Breast epithelium (tissue), 4 donors: Measurements from ENCODE around the gene TMEM169. TPM values are rescaled to one million over a fixed set of nuclear protein-coding genes. Genes with fewer than 3 reads are reported as not detected.

Experiments used
- DNase-seq, 2 donors: peaks; one replicate each; pipeline ENCODE4 v3.0.0-alpha.2; 2019; ENCODE audit warnings: low spot score in 2 of 2
- H3K27ac ChIP-seq, 2 donors: fragments of 200-600 bp; sonication (generic) in 1 of 2; one replicate each; pipeline ENCODE4 v1.5.1; 2016 to 2019; ENCODE audit warnings: mild to moderate bottlenecking in 1 of 2
- H3K27me3 ChIP-seq, 2 donors: fragments of 200-600 bp; sonication (generic) in 1 of 2; one replicate each; pipeline versions ENCODE4 v1.5.1 to v1.6.0; 2017 to 2019; ENCODE audit warnings: control low read depth in 1 of 2, mild to moderate bottlenecking in 1 of 2
- H3K36me3 ChIP-seq: fragments of 200-600 bp; one replicate; pipeline ENCODE4 v1.5.1; 2019
- H3K4me1 ChIP-seq, 2 donors: fragments of 200-600 bp; sonication (generic); one replicate each; pipeline ENCODE4 v1.5.1; 2016 to 2019; ENCODE audit warnings: control low read depth in 1 of 2
- H3K4me3 ChIP-seq, 3 donors: fragments of 200-600 bp; sonication (generic); 1 replicate in 2 of 3; 2 replicates in 1 of 3; pipeline ENCODE4 v1.5.1; 2016 to 2019; ENCODE audit warnings: mild to moderate bottlenecking in 3 of 3, moderate library complexity in 2 of 3
- H3K9me3 ChIP-seq, 2 donors: fragments of 200-600 bp; sonication (generic) in 1 of 2; one replicate each; pipeline ENCODE4 v1.5.1; 2016 to 2019; ENCODE audit warnings: control low read depth in 1 of 2
- CTCF ChIP-seq, 3 donors: fragments of 450-650 bp; IDR thresholded peaks; one replicate each; pipeline ENCODE4 v1.5.1; 2016 to 2017; ENCODE audit warnings: antibody characterized with exemption in 3 of 3, mild to moderate bottlenecking in 3 of 3, moderate library complexity in 3 of 3
- POLR2A ChIP-seq: fragments of 450-650 bp; IDR thresholded peaks from one replicate; pipeline ENCODE4 v1.6.1; 2016; ENCODE audit warnings: antibody characterized with exemption, mild to moderate bottlenecking, moderate library complexity
- POLR2AphosphoS5 ChIP-seq, 3 donors: sonication (generic); formaldehyde crosslinking; IDR thresholded peaks; one replicate each; pipeline ENCODE4 v1.6.1; 2017; ENCODE audit warnings: antibody characterized with exemption in 3 of 3
- intact Hi-C: fragments of 100-400 bp; cut with DNase I; formaldehyde crosslinking; loops from one replicate; pipeline ENCODE4 v1.15.1; 2023; ENCODE audit warnings: low total_unique reads
- total RNA-seq, 3 donors: library from RNA; depleted of rRNA; stranded (reverse); fragments of >200 nt; gene quantifications; one replicate each; pipeline ENCODE4 v1.1.0, GENCODE V29; 2016

Gene TMEM169
- total RNA-seq, 3 donors from 2014 or later: 0.29 to 1.3 TPM; not detected in 1

- H3K4me1 ChIP-seq: no peaks in the 10 kb centered on the region
- no peak overlapping the region for H3K27ac ChIP-seq
- intact Hi-C loops: no loop called here
- H3K36me3 ChIP-seq: peaks cover 7% of the 10 kb centered on the region
- TF ChIP-seq CTCF (IDR thresholded peaks at IDR 0.05): no peak
- no peak for TF ChIP-seq POLR2A
- TF ChIP-seq POLR2AphosphoS5 (IDR thresholded peaks at IDR 0.05): no peak
- no peak overlapping the region for H3K4me3 ChIP-seq
- no peak for DNase-seq
- H3K9me3 ChIP-seq: no peaks in the 10 kb centered on the region
- H3K27me3 ChIP-seq: no peaks in the 10 kb centered on the region
These were observed 69.8 kb downstream of the TMEM169 start for GRCh38 chr2:216151313-216152025.

Other genes with a start within 250 kb of the TMEM169 start
- gene MREG, start 68.4 kb upstream of the TMEM169 start, total RNA-seq: 10 to 100 TPM in 2 of 3 donors, 1 to 10 TPM in 1; 3.8 to 30.1 (median 16.1) TPM
- 10 to 100 TPM in 2 of 3 donors, 1 to 10 TPM in 1; 6.3 to 62.7 (median 10.2) TPM for gene PECR, start 110 bp upstream of the TMEM169 start, total RNA-seq
- 100 to 1,000 TPM; 134 to 227 (median 188) TPM for gene XRCC5, start 27.4 kb downstream of the TMEM169 start, total RNA-seq